ENCODE data around the gene AGER.

DNA sequence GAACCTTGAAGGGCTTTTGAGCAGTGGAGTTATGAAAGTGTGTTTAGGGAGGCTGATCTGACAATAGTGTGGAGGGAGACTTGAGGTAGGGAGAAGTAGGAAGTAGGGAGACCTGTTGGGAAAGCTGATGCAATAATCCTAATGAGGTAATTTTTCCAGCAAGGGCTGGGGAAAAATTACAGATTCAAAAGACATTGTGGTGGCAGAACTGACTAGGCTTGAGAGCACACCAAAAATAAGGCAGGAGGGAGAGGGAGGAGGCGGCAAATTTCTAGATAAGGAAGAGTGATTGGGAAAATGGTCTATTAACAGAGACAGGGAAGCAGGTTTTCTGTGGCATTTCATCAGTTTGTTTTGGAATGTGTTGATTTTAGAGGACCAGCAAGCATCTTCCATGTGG lies 37.8 kb downstream of the AGER start:
- TF ChIP-seq, protein P1, sequence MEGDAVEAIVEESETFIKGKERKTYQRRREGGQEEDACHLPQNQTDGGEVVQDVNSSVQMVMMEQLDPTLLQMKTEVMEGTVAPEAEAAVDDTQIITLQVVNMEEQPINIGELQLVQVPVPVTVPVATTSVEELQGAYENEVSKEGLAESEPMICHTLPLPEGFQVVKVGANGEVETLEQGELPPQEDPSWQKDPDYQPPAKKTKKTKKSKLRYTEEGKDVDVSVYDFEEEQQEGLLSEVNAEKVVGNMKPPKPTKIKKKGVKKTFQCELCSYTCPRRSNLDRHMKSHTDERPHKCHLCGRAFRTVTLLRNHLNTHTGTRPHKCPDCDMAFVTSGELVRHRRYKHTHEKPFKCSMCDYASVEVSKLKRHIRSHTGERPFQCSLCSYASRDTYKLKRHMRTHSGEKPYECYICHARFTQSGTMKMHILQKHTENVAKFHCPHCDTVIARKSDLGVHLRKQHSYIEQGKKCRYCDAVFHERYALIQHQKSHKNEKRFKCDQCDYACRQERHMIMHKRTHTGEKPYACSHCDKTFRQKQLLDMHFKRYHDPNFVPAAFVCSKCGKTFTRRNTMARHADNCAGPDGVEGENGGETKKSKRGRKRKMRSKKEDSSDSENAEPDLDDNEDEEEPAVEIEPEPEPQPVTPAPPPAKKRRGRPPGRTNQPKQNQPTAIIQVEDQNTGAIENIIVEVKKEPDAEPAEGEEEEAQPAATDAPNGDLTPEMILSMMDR (IDR thresholded peaks at IDR 0.05), result no peak
- TF ChIP-seq POLR2AphosphoS5 (IDR thresholded peaks at IDR 0.05) (no peak), EP300 (IDR thresholded peaks at IDR 0.05) (no peak), POLR2A (IDR thresholded peaks at IDR 0.05) (no peak)

All from upper lobe of left lung (tissue), 4 donors.